A673 (cell line): ENCODE results near the gene RAD23B. TPM values are rescaled to one million over a fixed set of nuclear protein-coding genes. Genes with fewer than 3 reads are reported as not detected.

Experiments used
- BruUV-seq: library from RNA; stranded (reverse); fragments of 400-500 nt; replicated peaks from 2 replicates; lab custom pipeline; 2021; lab: Mats Ljungman, UMichigan
- CTCF ChIA-PET: fragments of 300-600 bp; sonication (Branson Sonifier 250); formaldehyde crosslinking; loops from one replicate; lab custom pipeline; 2022; ENCODE audit warnings: antibody characterized with exemption; lab: Charles Lee
- POLR2A ChIA-PET: fragments of 300-600 bp; sonication (Branson Sonifier 250); formaldehyde crosslinking; loops from one replicate; lab custom pipeline; 2022; ENCODE audit warnings: antibody characterized with exemption; ENCODE audit not compliant: low non-redundant PET; lab: Charles Lee
- DNase-seq: peaks from one replicate; pipeline ENCODE4 v3.0.0-alpha.2; 2015; ENCODE audit warnings: low spot score
- H3K27ac ChIP-seq: fragments of 200-600 bp; sonication (generic); 2 replicates; pipeline ENCODE4 v1.5.1; 2016; ENCODE audit warnings: mixed run types, low read depth, mild to moderate bottlenecking, mixed read lengths, antibody characterized with exemption, low read length; ENCODE audit not compliant: poor library complexity, severe bottlenecking
- H3K27me3 ChIP-seq: fragments of 200-600 bp; sonication (generic); replicated peaks from 2 replicates; pipeline ENCODE4 v1.6.1; 2017; ENCODE audit warnings: mixed run types, low read depth, mild to moderate bottlenecking, mixed read lengths, antibody characterized with exemption, low read length; ENCODE audit not compliant: insufficient read depth, poor library complexity
- H3K36me3 ChIP-seq: fragments of 200-600 bp; sonication (generic); 2 replicates; pipeline ENCODE4 v1.6.1; 2016; ENCODE audit warnings: mixed run types, mild to moderate bottlenecking, mixed read lengths, antibody characterized with exemption, low read length; ENCODE audit not compliant: insufficient read depth, poor library complexity, severe bottlenecking
- H3K4me1 ChIP-seq: fragments of 200-600 bp; sonication (generic); 2 replicates; pipeline ENCODE4 v1.6.1; 2017; ENCODE audit warnings: mixed run types, mild to moderate bottlenecking, mixed read lengths, antibody characterized with exemption, low read length; ENCODE audit not compliant: insufficient read depth, poor library complexity, severe bottlenecking
- H3K4me3 ChIP-seq: fragments of 200-600 bp; sonication (generic); 2 replicates; pipeline ENCODE4 v1.5.1; 2016; ENCODE audit warnings: low read depth, mixed run types, mild to moderate bottlenecking, mixed read lengths, low read length; ENCODE audit not compliant: poor library complexity, severe bottlenecking
- H3K9me3 ChIP-seq: fragments of 200-600 bp; sonication (generic); 2 replicates; pipeline ENCODE4 v1.6.1; 2016; ENCODE audit warnings: mixed run types, low read depth, mild to moderate bottlenecking, mixed read lengths, antibody characterized with exemption, low read length; ENCODE audit not compliant: poor library complexity, severe bottlenecking
- EZH2 ChIP-seq: fragments of 200-600 bp; sonication (generic); IDR thresholded peaks from 2 replicates; pipeline ENCODE4 v1.6.1; 2017; ENCODE audit warnings: borderline replicate concordance, low read depth, mild to moderate bottlenecking, mixed read lengths, antibody characterized with exemption, low read length; ENCODE audit not compliant: poor library complexity, severe bottlenecking
- intact Hi-C: fragments of 100-400 bp; cut with micrococcal nuclease; formaldehyde crosslinking; loops from one replicate; pipeline ENCODE4 v1.10.0; 2022; ENCODE audit not compliant: unreplicated experiment
- total RNA-seq: library from RNA; stranded (reverse); gene quantifications from 2 replicates; pipeline ENCODE4 v1.2.3, GENCODE V29; 2021
- TF ChIP-seq, protein P1 (sequence below): fragments of 300-800, 200-600 bp; sonication (generic); conservative IDR thresholded peaks from 2 replicates; pipeline ENCODE4 v1.5.1; 2017; ENCODE audit warnings: low read depth, mild to moderate bottlenecking, antibody characterized with exemption, low read length, moderate library complexity, mixed read lengths

The RAD23B gene
- total RNA-seq, 1 experiment from 2014 or later = 151 TPM

DNA sequence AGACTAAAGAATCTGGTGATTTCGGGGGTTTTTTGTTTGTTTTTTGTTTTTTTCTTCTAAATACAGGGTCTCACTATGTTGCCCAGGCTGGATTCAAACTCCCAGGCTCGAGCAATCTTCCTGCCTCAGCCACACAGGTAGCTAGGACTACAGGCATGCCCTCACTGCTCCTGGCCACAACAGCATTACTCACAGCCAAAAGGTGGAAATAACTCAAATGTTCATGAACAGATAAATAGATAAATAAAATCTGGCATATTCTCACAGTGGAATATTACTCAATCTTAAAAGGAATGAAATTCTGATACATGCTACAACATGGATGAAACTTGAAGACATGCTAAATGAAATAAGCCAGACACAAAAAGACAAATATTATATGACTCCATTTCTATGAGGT is 19.8 kb upstream of the RAD23B start:
- ChIA-PET CTCF (no interaction called here), POLR2A (no interaction called here)
- no peak overlapping the region for H3K4me3 ChIP-seq
- TF ChIP-seq, protein P1, sequence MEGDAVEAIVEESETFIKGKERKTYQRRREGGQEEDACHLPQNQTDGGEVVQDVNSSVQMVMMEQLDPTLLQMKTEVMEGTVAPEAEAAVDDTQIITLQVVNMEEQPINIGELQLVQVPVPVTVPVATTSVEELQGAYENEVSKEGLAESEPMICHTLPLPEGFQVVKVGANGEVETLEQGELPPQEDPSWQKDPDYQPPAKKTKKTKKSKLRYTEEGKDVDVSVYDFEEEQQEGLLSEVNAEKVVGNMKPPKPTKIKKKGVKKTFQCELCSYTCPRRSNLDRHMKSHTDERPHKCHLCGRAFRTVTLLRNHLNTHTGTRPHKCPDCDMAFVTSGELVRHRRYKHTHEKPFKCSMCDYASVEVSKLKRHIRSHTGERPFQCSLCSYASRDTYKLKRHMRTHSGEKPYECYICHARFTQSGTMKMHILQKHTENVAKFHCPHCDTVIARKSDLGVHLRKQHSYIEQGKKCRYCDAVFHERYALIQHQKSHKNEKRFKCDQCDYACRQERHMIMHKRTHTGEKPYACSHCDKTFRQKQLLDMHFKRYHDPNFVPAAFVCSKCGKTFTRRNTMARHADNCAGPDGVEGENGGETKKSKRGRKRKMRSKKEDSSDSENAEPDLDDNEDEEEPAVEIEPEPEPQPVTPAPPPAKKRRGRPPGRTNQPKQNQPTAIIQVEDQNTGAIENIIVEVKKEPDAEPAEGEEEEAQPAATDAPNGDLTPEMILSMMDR = no peak
- TF ChIP-seq EZH2 = no peak
- H3K36me3 ChIP-seq = no peaks in the 10 kb centered on the region
- no peak for DNase-seq
- H3K27ac ChIP-seq = no peak overlapping the region
- no peaks in the 10 kb centered on the region for H3K27me3 ChIP-seq
- BruUV-seq = no TSS peak
- H3K4me1 ChIP-seq = no peaks in the 10 kb centered on the region
- peaks cover 10% of the 10 kb centered on the region for H3K9me3 ChIP-seq
- intact Hi-C loops = no loop called here

DNA sequence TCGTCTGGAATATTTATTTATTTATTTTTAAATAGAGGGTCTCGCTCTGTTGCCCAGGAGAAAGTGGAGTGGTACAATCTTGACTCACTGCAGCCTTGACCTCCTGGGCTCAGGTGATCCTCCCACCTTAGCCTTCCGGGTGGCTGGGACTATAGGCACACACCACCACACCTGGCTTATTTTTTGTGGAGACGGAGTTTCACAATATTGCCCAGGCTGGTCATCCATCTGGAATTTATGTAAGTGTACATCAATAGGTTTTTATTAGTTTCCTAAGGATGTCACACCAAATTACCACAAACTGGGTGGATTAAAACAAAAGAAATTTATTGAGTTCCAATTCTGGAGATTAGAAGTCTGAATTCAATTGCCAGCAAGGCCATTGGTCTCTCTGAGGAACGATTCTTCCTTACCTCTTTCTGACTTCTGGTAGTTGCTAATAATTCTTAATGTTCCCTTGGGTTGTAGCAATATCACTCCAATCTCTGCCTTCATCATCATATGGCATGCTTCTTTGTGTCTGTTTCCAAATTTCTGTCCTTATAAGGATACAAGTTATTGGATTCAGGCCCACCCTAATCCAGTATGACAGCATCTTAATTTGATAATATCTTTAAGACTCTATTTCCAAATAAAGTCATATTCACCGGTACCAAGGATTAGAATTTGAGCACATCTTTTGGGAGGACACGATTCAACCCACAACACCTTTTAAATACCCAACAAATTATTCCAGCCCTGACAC is 16.3 kb upstream of the RAD23B start:
- Histone ChIP-seq H3K4me1 (no peaks in the 10 kb centered on the region), H3K36me3 (no peaks in the 10 kb centered on the region), H3K9me3 (peaks cover 10% of the 10 kb centered on the region), H3K4me3 (no peak overlapping the region), H3K27me3 (no peaks in the 10 kb centered on the region), H3K27ac (no peak overlapping the region)
- BruUV-seq = no TSS peak
- ChIA-PET POLR2A (no interaction called here), CTCF (no interaction called here)
- intact Hi-C loops = no loop called here
- TF ChIP-seq EZH2 = no peak
- TF ChIP-seq, protein P1 = no peak
- DNase-seq = no peak

DNA sequence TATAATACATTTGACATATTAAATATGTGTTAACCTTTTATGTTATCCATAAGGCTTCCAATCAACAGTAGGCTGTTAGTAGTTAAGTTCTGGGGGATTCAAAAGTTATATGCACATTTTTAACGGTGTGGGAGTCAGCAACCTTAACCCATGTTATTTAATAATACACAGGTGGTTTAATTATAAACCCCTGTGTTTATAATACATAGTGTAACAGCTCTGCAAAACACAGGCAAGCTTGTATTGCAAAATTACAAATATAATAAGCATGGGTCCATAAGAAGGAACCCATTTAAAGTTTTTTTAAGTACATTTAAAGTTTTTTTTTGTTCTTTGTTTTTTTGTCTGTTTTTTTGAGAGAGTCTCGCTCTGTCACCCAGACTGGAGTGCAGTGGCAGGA is 14.5 kb upstream of the RAD23B start:
- CTCF ChIA-PET = no interaction called here

More for the DNA sequence above, 14.5 kb upstream of the RAD23B start:
- TF ChIP-seq, protein P1 = no peak
- no peak for TF ChIP-seq EZH2
- no peak overlapping the region for H3K27ac ChIP-seq
- no peak for DNase-seq
- H3K36me3 ChIP-seq = no peaks in the 10 kb centered on the region
- intact Hi-C loops = no loop called here
- no peak overlapping the region for H3K4me3 ChIP-seq
- POLR2A ChIA-PET = no interaction called here
- peaks cover 10% of the 10 kb centered on the region for H3K9me3 ChIP-seq
- no TSS peak for BruUV-seq
- no peaks in the 10 kb centered on the region for H3K4me1 ChIP-seq
- no peaks in the 10 kb centered on the region for H3K27me3 ChIP-seq
